Urinary bladder (tissue), 4 donors: Measurements from ENCODE around the gene PLEKHM2. TPM values are rescaled to one million over a fixed set of nuclear protein-coding genes. Genes with fewer than 3 reads are reported as not detected.

Experiments used
- DNase-seq: peaks from one replicate; pipeline ENCODE4 v3.0.0-alpha.2; 2015; ENCODE audit errors: extremely low spot score
- H3K27ac ChIP-seq: one replicate; pipeline ENCODE4 v1.5.1; 2013; ENCODE audit warnings: low read depth, mild to moderate bottlenecking, moderate library complexity
- H3K36me3 ChIP-seq: one replicate; pipeline ENCODE4 v1.6.1; 2013; ENCODE audit warnings: mild to moderate bottlenecking, moderate library complexity; ENCODE audit not compliant: insufficient read depth
- H3K4me1 ChIP-seq: one replicate; pipeline ENCODE4 v1.6.1; 2013; ENCODE audit warnings: mild to moderate bottlenecking, moderate library complexity; ENCODE audit not compliant: insufficient read depth
- H3K4me3 ChIP-seq: one replicate; pipeline ENCODE4 v1.5.1; 2013; ENCODE audit warnings: low read depth, low read length
- WGBS: extraction: QIAGEN DNeasy Blood & Tissue Kit; methylation state at CpG from one replicate; pipeline ENCODE4 v1.1.7; 2013; 5-methylcytosine and 5-hydroxymethylcytosine counted together
- polyA plus RNA-seq: library from polyadenylated mRNA; stranded (reverse); fragments of 200-250 nt; gene quantifications from one replicate; pipeline ENCODE4 v1.2.3, GENCODE V29; 2013
- total RNA-seq: library from RNA; depleted of rRNA; stranded (reverse); fragments of >200 nt; gene quantifications from one replicate; pipeline ENCODE4 v1.2.3, GENCODE V29; 2014
- donor health status: healthy with polysubstance abuse.
- donor health status: healthy.

PLEKHM2 gene
- total and polyA plus RNA-seq, 2 donors: 23.5 to 53.5 TPM

DNA sequence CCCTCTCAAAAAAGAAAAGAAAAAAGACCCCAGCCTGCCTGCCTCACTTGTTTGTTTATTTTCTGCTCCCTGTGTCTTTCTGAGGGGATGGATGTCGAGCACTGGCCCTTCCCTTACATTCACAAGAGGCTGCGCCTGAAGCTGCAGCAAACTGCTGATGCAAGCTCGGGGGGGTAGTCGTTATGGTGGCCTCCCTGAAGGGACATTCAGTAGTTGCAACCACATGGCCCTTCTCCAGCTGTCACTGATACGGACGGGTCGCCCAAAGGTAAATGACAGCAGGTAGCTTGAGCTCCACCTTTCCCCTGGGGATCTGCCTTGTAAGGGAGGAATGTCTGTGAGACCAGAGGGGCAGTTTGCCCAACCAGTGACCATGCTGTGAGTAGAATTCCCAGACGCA is 17.7 kb downstream of the PLEKHM2 start:
- DNase-seq: no peak
- 91% methylated on average over 8 of the region's 8 CpGs for WGBS
- no peak overlapping the region for H3K27ac ChIP-seq
- no peak overlapping the region for H3K4me3 ChIP-seq
- no peaks in the 10 kb centered on the region for H3K4me1 ChIP-seq
- no peaks in the 10 kb centered on the region for H3K36me3 ChIP-seq

DNA sequence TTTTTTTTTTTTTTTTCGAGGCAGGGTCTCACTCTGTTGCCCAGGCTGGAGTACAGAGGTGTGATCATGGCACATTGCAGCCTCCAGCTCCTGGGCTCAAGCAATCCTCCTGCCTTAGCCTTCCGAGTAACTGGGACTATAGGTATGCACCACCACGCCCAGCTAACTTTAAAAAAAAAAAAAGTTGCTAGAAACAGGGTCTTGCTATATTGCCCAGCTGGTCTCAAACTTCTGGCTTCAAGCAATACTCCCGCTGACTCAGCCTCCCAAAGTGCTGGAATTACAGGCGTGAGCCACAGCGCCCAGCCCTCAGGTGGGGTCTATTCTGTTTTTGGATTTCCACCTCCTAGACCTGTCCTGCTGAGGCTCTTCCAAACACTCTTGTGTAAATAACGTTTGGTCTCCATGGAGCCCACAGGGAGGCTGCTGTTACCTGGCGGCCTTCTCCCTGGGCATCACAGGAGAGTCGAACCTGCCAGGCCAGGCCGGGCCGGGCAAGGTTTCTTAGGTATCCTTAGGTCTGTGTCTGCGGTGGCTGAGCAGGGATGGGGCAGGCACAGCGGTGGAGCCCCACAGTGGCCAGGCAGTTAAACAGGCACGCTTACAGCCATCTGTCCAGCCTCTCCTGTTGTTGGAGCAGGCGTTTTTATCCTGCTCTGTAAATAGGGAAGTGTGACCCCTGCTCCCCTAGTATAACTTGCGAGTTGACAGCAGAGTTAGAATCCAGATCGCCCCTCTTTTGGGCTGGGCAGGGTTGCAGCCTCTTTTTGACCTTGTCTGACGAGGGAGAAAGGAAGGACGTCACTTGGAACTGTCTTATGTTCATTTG is 18.8 kb downstream of the PLEKHM2 start:
- H3K27ac ChIP-seq: peak overlapping the region; percentile 82
- H3K36me3 ChIP-seq: no peaks in the 10 kb centered on the region
- WGBS: 60% methylated on average over 19 of the region's 19 CpGs
- DNase-seq: no peak
- H3K4me3 ChIP-seq: no peak overlapping the region
- no peaks in the 10 kb centered on the region for H3K4me1 ChIP-seq

DNA sequence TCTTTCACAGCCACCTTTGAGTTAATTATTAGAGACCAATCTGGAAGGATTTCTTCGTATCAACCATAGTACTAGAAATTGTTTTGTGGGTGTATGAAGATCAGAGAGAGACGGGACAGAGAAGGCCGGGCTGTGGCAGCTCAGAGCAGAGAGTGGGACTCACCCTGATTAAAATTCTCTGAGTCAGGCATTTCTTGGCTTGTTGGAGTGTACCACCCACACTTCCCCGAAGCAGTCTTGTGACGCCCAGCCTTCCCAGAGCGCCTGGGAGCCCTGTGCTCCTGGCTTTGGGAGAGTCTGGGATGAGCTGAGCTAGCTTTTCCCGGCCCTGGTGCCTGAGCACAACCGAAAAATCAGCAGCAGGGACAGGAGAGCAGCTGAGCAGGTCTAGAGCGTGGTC is 19.4 kb downstream of the PLEKHM2 start:
- Histone ChIP-seq H3K4me3 (no peak overlapping the region), H3K4me1 (no peaks in the 10 kb centered on the region), H3K27ac (peak overlapping the region; percentile 82), H3K36me3 (no peaks in the 10 kb centered on the region)
- DNase-seq: peak; percentile 66
- WGBS: 21% methylated on average over 9 of the region's 9 CpGs

DNA sequence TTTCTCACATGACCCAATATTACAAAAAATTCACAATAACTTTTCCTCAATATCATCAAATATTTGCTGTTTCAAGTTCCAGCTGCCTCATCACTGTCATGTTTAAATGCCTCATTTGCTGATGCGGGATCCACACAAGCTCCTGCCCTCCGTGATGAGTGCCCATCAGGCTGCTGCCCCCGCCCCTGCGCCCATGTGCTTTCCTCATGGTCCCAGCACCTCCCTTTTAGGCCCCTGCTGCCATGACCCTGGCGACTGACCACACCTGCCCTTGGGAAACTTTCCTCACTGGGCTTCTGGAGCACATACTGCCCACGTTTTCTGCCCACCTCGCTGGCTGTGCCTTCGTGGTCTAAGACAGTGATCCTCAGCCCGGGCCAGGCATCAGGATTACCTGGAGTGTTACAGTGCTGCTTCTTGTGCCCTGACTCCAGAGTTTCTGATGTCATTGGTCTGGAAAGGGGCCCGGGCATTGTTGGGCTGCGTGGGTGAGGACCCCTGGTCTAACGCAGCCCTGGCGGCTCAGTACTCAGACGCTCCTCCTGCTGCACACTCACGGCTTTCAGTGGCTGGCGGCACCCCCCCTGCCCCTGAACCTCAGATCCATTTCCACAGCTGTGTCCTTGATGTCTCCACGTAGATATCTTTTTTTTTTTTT is 20.5 kb downstream of the PLEKHM2 start:
- no peak overlapping the region for H3K4me3 ChIP-seq

DNA sequence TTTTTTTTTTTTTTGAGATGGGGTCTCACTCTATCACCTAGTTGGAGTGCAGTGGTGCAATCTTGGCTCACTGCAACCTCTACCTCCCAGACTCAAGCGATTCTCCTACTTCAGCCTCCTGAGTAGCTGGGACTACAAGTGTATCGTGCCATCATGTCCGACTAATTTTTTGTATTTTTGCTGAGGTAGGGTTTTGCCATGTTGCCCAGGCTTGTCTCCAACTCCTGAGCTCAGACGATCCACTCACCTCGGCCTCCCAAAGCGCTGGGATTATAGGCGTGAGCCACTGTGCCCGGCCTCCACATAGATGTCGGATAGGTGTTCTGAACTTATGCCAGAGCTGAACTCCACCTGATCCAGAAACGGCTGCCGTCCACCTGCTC is 21.1 kb downstream of the PLEKHM2 start:
- Histone ChIP-seq H3K27ac (no peak overlapping the region), H3K4me3 (no peak overlapping the region), H3K4me1 (no peaks in the 10 kb centered on the region), H3K36me3 (no peaks in the 10 kb centered on the region)
- no peak for DNase-seq
- WGBS: 93% methylated on average over 11 of the region's 11 CpGs

More for the DNA sequence above, 20.5 kb downstream of the PLEKHM2 start:
- Histone ChIP-seq H3K4me1 (no peaks in the 10 kb centered on the region), H3K36me3 (no peaks in the 10 kb centered on the region), H3K27ac (peak overlapping the region; percentile 13)
- WGBS: 69% methylated on average over 17 of the region's 17 CpGs
- no peak for DNase-seq

DNA sequence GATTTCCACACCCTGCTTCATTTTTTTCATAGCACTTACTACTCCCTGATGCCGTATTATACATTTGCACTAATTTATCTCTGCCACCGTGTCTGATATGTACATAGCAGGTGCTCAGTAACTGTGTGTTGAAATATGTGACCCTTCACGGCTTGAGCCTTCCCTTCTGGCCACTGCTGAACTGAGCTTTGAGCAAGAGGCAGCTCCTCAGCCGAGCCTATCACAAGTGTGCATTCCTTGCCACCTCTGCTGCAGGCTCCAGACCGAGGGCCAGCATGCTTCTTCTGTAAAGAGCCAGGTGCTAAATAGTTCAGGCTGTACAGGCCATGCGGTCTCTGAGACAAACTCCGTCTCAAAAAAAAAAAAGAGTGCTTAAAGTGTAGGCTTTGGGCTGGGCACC is 22.6 kb downstream of the PLEKHM2 start:
- DNase-seq: no peak

DNA sequence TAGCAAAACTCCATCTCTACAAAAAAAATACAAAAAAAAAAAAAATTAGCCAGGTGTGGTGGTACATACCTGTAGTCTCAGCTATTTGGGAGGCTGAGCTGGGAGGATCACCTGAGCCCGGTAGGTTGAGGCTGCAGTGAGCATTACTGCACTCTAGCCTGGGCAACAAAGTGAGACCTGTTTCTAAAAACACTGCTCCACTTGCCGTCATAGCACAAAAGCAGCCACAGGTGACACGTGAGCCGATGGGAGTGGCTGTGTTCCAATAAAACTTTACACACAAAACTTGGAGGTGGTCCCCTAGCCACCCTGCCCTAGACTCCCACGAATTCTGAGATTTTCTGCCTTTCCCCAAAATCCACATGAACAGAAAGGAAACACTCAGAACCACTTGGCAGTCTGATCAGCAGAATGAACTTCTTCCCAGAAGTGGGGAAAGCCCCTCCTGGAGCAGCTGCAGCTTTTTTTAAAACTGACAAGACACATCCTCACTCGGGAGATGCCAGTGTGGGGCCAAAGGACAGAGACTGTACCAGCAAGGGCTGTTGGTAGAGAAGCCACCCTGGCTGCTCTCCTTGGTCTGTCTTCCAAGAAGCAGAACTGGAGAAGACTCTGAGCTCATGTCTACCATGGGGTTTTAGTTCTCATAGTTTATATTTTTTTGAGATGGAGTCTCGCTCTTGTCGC is 23.3 kb downstream of the PLEKHM2 start:
- Histone ChIP-seq H3K36me3 (no peaks in the 10 kb centered on the region), H3K4me1 (no peaks in the 10 kb centered on the region), H3K4me3 (no peak overlapping the region), H3K27ac (no peak overlapping the region)
- WGBS: 73% methylated on average over 8 of the region's 8 CpGs
- DNase-seq: no peak

More for the DNA sequence above, 22.6 kb downstream of the PLEKHM2 start:
- Histone ChIP-seq H3K4me1 (no peaks in the 10 kb centered on the region), H3K27ac (no peak overlapping the region), H3K4me3 (no peak overlapping the region), H3K36me3 (no peaks in the 10 kb centered on the region)
- WGBS: 79% methylated on average over 7 of the region's 7 CpGs

DNA sequence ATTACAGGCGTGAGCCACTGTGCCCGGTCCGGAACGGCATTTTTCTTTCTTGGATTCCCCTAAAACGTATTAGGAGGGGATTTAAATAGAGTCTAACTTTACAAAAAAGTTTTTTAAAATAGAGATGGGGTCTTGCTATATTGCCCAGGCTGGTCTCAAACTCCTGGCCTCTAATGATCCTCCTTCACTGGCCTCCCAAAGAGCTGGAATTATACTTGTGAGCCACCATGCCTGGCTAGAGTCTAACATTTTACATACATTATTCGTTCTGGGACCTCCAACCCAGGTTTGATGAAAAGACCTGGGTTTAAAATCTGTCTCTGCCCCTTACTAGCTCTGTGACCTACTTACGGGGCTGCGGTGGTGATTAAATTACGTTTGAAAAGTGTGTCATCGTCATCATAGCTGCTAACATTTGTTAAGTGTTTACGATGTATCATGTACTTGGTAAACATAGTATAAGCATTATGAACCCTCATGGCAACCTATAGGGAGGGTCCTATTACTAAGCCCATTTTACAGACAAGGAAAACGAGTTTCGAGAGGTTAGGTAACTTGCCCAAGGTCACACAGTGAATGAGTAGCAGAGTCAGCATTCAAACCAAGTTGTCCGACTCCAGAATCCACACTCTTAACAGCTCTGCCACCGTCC is 24.5 kb downstream of the PLEKHM2 start:
- 85% methylated on average over 15 of the region's 15 CpGs for WGBS
- Histone ChIP-seq H3K4me1 (no peaks in the 10 kb centered on the region), H3K36me3 (no peaks in the 10 kb centered on the region), H3K4me3 (no peak overlapping the region), H3K27ac (no peak overlapping the region)
- DNase-seq: no peak

DNA sequence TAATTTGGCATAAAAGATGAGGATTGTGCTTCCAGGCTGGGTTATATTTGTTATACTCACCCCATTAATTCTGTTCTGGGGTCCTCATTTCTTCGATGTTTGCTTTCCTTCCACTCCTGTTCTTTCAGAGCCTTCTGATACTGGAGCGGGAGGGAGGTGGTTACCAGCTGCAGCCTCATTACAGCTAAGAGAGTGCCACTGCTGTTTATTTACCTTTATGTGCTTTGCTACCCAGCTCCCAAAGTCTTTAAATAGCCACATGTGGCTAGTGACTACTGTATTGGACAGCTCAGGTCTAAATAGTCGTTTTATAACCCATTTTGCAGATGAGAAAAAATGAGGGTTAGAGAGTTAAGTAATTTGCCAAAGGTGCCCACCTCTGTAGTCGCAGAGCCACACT is 25.1 kb downstream of the PLEKHM2 start:
- Histone ChIP-seq H3K4me1 (no peaks in the 10 kb centered on the region), H3K4me3 (no peak overlapping the region), H3K36me3 (no peaks in the 10 kb centered on the region), H3K27ac (no peak overlapping the region)
- 97% methylated on average over 4 of the region's 4 CpGs for WGBS
- no peak for DNase-seq

DNA sequence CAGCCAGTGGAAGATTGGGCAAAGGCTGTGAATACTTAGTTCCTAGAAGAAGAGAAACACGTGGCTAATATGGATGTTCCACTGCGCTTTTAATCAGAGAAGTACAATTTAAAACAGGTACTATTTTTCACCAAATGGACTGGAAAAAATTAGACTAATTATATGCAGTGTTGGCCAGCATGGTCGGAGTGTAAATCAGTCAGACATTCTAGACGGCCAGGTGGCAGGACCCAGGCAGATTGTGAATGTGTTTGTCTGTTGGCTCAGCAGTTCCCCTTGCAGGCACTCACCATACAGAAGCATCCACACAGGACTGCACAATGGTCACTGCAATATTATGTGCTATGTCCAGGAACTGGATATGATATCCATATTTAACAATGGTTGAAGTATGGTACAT is 28.0 kb downstream of the PLEKHM2 start:
- Histone ChIP-seq H3K36me3 (no peaks in the 10 kb centered on the region), H3K4me3 (no peak overlapping the region), H3K4me1 (no peaks in the 10 kb centered on the region), H3K27ac (no peak overlapping the region)
- 81% methylated on average over 4 of the region's 4 CpGs for WGBS
- no peak for DNase-seq

DNA sequence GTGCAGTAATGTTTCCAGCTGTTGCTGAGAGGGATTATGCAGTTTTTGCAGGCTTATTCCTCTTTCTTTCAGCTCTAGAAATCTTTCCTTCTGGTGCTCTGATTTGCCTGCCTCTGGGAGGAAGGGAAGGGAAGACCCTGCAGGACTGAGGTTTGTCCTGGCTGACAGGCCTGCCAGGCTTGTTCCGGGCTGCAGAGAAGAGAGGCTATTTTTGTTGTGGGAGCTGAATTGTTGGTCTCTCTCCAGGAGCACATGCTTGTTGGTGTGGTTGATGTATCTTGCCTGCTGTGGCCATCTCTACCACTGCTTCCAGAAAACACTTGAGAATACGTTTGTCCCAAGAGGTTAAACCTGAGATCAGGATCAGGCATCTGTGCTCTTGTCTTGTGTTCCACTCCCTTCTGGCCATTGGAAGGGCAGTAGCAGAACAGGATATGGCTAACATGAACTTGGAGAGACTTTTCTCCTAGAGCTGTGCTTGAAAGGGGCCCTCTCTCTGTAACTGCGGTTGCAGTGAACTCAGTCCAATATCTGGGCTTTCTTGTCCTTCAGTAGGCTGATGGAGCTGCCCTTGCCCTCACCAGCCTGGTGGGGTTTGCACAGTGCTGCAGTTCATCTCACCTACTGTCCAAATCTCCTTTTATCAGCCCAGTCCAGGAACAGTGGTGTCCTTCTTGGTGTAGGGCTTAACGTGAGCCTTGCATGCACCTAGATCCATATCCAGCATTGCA is 30.5 kb downstream of the PLEKHM2 start:
- H3K4me1 ChIP-seq: no peaks in the 10 kb centered on the region
- H3K27ac ChIP-seq: peak overlapping the region; percentile 12
- no peak for DNase-seq
- WGBS: 34% methylated on average over 4 of the region's 4 CpGs
- no peak overlapping the region for H3K4me3 ChIP-seq
- H3K36me3 ChIP-seq: no peaks in the 10 kb centered on the region

DNA sequence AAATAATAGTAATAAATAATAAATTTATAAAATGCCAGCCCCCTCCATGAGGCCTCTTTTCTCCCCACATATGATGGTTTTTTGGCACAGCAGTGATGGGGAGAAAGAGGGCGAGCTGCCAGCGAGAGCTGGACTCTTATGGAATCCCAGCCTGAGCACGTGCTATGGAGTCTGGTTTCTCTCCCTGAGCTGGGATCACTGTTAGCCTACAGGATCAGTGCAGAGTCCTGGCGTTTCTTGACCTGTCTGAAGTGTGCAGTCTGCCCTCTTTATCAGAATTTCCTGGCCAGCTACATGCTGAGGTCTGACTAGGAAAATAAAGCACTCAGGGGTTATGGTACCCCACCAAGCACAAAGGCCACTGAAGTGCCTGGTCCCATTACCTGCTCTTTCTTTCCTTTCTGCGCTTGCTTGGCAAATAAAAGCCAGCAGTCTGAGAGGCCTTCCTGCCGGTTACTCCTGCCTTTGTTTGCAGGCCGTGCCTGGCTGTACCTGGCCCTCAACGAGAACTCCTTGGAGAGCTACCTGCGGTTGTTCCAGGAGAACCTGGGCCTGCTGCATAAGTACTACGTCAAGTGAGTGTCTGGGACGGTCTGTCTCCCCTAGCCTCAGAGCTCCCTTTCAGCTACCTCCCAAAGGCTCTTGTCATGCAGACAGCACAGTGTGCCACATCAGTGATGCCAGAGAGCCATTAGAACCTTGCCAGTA is 33.5 kb downstream of the PLEKHM2 start:
- Histone ChIP-seq H3K4me3 (no peak overlapping the region), H3K4me1 (no peaks in the 10 kb centered on the region), H3K27ac (no peak overlapping the region), H3K36me3 (no peaks in the 10 kb centered on the region)
- DNase-seq: no peak
- WGBS: 65% methylated on average over 11 of the region's 11 CpGs
